AG09309 (cell line): ENCODE data around the gene DHCR7.

ENCODE experiments used
- DNase-seq: peaks from one replicate; pipeline ENCODE4 v3.0.0-alpha.2; 2010; ENCODE audit warnings: low read depth
- H3K4me3 ChIP-seq: 2 replicates; pipeline ENCODE4 v1.5.1; 2011; ENCODE audit warnings: mild to moderate bottlenecking, low read depth, low read length, moderate library complexity; ENCODE audit not compliant: control insufficient read depth
- CTCF ChIP-seq: IDR thresholded peaks from 2 replicates; pipeline ENCODE4 v1.5.1; 2011; ENCODE audit warnings: mild to moderate bottlenecking, low read depth, low read length, inconsistent platforms; ENCODE audit not compliant: insufficient read depth, control insufficient read depth; ENCODE audit errors: missing control alignments

The DHCR7 gene

DNA sequence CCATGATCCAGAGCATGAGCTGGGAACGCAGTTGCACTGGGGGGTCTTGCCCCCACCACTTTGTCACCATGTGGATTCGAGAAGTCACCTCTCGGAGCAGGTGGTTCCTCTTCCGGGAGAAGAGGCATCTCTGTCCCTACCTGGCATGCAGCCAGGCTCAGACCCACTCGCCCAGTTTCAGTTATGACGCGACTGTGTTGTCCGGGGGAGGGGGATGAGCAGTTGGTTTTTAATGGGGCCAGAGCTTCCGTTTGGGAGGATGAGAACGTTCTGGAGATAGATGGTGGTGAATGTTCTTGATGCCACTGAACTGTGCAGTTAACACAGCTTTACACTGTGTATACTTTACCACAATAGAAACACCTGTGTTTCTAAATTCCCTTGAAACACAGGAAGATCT, 41.5 kb downstream of the DHCR7 start:
- no peak overlapping the region for H3K4me3 ChIP-seq
- no peak for TF ChIP-seq CTCF
- no peak for DNase-seq

GRCh38 chr11:71404209-71404608, 44.0 kb downstream of the DHCR7 start:
- no peak for TF ChIP-seq CTCF
- H3K4me3 ChIP-seq: no peak overlapping the region
- no peak for DNase-seq

GRCh38 chr11:71402878-71403277, 45.3 kb downstream of the DHCR7 start:
- DNase-seq: no peak
- H3K4me3 ChIP-seq: no peak overlapping the region
- TF ChIP-seq CTCF: no peak

- no peak for DNase-seq
- TF ChIP-seq CTCF: no peak
- H3K4me3 ChIP-seq: no peak overlapping the region
Measured at GRCh38 chr11:71400216-71400615, 48.0 kb downstream of the DHCR7 start.

GRCh38 chr11:71399341-71399740, 48.9 kb downstream of the DHCR7 start:
- H3K4me3 ChIP-seq: no peak overlapping the region
- TF ChIP-seq CTCF: no peak
- no peak for DNase-seq

- no peak overlapping the region for H3K4me3 ChIP-seq
- TF ChIP-seq CTCF: no peak
- DNase-seq: no peak
Measured at GRCh38 chr11:71397961-71398360, 50.2 kb downstream of the DHCR7 start.

DNA sequence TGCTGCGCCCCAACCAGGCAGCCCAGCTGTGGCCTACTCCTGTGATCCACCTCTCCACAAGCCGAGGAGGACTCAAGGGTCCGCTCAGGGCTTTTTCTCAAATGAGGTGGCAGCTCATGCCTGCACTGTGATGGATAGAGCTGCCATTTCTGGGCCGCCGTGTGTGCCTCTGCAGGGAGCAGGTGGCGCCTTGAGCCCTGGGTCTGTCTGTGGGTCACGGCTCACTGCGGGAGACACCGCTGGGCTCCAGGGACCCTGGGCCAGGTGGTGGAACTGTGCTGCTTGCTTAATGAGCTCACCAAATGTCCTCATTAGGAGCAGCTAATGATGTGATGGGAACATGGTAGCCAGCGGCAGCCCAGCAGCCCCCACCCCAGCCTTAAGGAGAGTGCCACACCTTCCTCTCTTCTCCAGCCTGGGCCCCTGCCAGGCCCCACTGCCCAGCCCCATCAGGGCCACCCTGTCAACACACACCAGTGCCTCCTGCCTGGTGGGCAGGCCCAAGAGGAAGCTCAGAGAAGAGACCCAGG, 50.8 kb downstream of the DHCR7 start:
- H3K4me3 ChIP-seq: no peak overlapping the region
- no peak for TF ChIP-seq CTCF
- no peak for DNase-seq
